Uterus (tissue), 4 donors: ENCODE measurements around the gene FRMD5. TPM values are rescaled to one million over a fixed set of nuclear protein-coding genes. Genes with fewer than 3 reads are reported as not detected.

ENCODE experiments used
- DNase-seq, 2 donors: peaks; one replicate each; pipeline ENCODE4 v3.0.0-alpha.2; 2019 to 2020
- H3K27ac ChIP-seq, 2 donors: fragments of 200-600 bp; sonication (generic); 1 replicate in 1 of 2; 2 replicates in 1 of 2; pipeline ENCODE4 v1.5.1; 2016 to 2018
- H3K27me3 ChIP-seq, 2 donors: fragments of 200-600 bp; sonication (generic); one replicate each; pipeline ENCODE4 v1.5.1; 2018 to 2019; ENCODE audit warnings: control low read depth in 1 of 2
- H3K36me3 ChIP-seq, 2 donors: fragments of 200-600 bp; sonication (generic); one replicate each; pipeline ENCODE4 v1.5.1; 2019; ENCODE audit warnings: control low read depth in 1 of 2
- H3K4me1 ChIP-seq, 2 donors: fragments of 200-600 bp; sonication (generic); one replicate each; pipeline ENCODE4 v1.5.1; 2018 to 2019; ENCODE audit warnings: control low read depth in 1 of 2
- H3K4me3 ChIP-seq, 2 donors: fragments of 200-600 bp; sonication (generic); 1 replicate in 1 of 2; 2 replicates in 1 of 2; pipeline ENCODE4 v1.5.1; 2018 to 2019; ENCODE audit warnings: mild to moderate bottlenecking in 1 of 2
- H3K9me3 ChIP-seq, 2 donors: fragments of 200-600 bp; sonication (generic); one replicate each; pipeline ENCODE4 v1.5.1; 2019; ENCODE audit warnings: control low read depth in 1 of 2
- CTCF ChIP-seq, 4 experiments: fragments of 200-600 bp in 2 of 4; fragments of 450-650 bp in 2 of 4; sonication (generic) in 2 of 4; IDR thresholded peaks; one replicate each; pipeline ENCODE4 v1.5.1; 2016 to 2019; ENCODE audit warnings: antibody characterized with exemption in 4 of 4, mild to moderate bottlenecking in 2 of 4, moderate library complexity in 1 of 4
- POLR2A ChIP-seq, 2 donors: fragments of 450-650 bp; IDR thresholded peaks; one replicate each; pipeline ENCODE4 v1.6.1; 2016; ENCODE audit warnings: antibody characterized with exemption in 2 of 2, mild to moderate bottlenecking in 1 of 2, moderate library complexity in 1 of 2
- intact Hi-C: fragments of 100-400 bp; cut with DNase I; formaldehyde crosslinking; loops from one replicate; pipeline ENCODE4 v1.15.1; 2023; ENCODE audit warnings: low total_unique reads
- total RNA-seq, 4 donors: library from RNA; depleted of rRNA in 3 of 4; stranded (reverse); fragments of >200 nt in 3 of 4; gene quantifications; one replicate each; pipeline versions ENCODE4 v1.1.0 to v1.2.4, GENCODE V29; 2014 to 2023
- donor health status: DM: yes; HTN: yes; CAD: no.

Gene FRMD5
- total RNA-seq, 4 donors from 2014 or later = 0.37 to 1.0 TPM; not detected in 2

- TF ChIP-seq POLR2A (IDR thresholded peaks at IDR 0.05) (no peak), CTCF (IDR thresholded peaks at IDR 0.05) (no peak)
- intact Hi-C loops = no loop called here
- Histone ChIP-seq H3K36me3 (no peaks in the 10 kb centered on the region), H3K4me3 (no peak overlapping the region), H3K4me1 (no peaks in the 10 kb centered on the region), H3K9me3 (no peaks in the 10 kb centered on the region), H3K27me3 (no peaks in the 10 kb centered on the region), H3K27ac (no peak overlapping the region)
- no peak for DNase-seq
These were observed 93.1 kb downstream of the FRMD5 start for GRCh38 chr15:44101944-44102343.

GRCh38 chr15:44101286-44101685, 93.8 kb downstream of the FRMD5 start:
- Histone ChIP-seq H3K9me3 (no peaks in the 10 kb centered on the region), H3K4me1 (no peaks in the 10 kb centered on the region), H3K27ac (no peak overlapping the region), H3K27me3 (no peaks in the 10 kb centered on the region), H3K36me3 (no peaks in the 10 kb centered on the region), H3K4me3 (no peak overlapping the region)
- DNase-seq = no peak
- TF ChIP-seq CTCF (IDR thresholded peaks at IDR 0.05) (no peak), POLR2A (IDR thresholded peaks at IDR 0.05) (no peak)
- intact Hi-C loops = no loop called here

GRCh38 chr15:44099671-44100070, 95.4 kb downstream of the FRMD5 start:
- Histone ChIP-seq H3K27ac (no peak overlapping the region), H3K9me3 (no peaks in the 10 kb centered on the region), H3K27me3 (no peaks in the 10 kb centered on the region), H3K4me1 (no peaks in the 10 kb centered on the region), H3K4me3 (no peak overlapping the region), H3K36me3 (no peaks in the 10 kb centered on the region)
- TF ChIP-seq CTCF (IDR thresholded peaks at IDR 0.05) = no peak
- no peak for TF ChIP-seq POLR2A (IDR thresholded peaks at IDR 0.05)
- intact Hi-C loops = no loop called here
- DNase-seq = no peak

- H3K27me3 ChIP-seq = no peaks in the 10 kb centered on the region
- H3K4me1 ChIP-seq = no peaks in the 10 kb centered on the region
- H3K27ac ChIP-seq = no peak overlapping the region
- TF ChIP-seq CTCF (IDR thresholded peaks at IDR 0.05) (no peak), POLR2A (IDR thresholded peaks at IDR 0.05) (no peak)
- intact Hi-C loops = no loop called here
- no peak for DNase-seq
- no peaks in the 10 kb centered on the region for H3K9me3 ChIP-seq
- H3K36me3 ChIP-seq = no peaks in the 10 kb centered on the region
- no peak overlapping the region for H3K4me3 ChIP-seq
These were observed 97.5 kb downstream of the FRMD5 start for GRCh38 chr15:44097552-44097951.

GRCh38 chr15:44096596-44096995, 98.5 kb downstream of the FRMD5 start:
- TF ChIP-seq CTCF (IDR thresholded peaks at IDR 0.05) (no peak), POLR2A (IDR thresholded peaks at IDR 0.05) (no peak)

More at GRCh38 chr15:44096596-44096995, 98.5 kb downstream of the FRMD5 start:
- intact Hi-C loops = no loop called here
- H3K4me3 ChIP-seq = no peak overlapping the region
- H3K36me3 ChIP-seq = no peaks in the 10 kb centered on the region
- no peaks in the 10 kb centered on the region for H3K9me3 ChIP-seq
- no peak for DNase-seq
- H3K27ac ChIP-seq = no peak overlapping the region
- no peaks in the 10 kb centered on the region for H3K4me1 ChIP-seq
- no peaks in the 10 kb centered on the region for H3K27me3 ChIP-seq
